ENCODE measurements around the gene HS6ST1.
"Not testable (repeated sequence)": the region's sequence is repeated elsewhere in the genome, so short reads cannot be mapped to it uniquely, and the experiment has no call there.

HS6ST1 gene

GRCh38 chr2:128321784-128322714 lies 3.4 kb upstream of the HS6ST1 start:
- DNase-seq: peak; percentile 81

- no peak for DNase-seq
These were observed 2.5 kb upstream of the HS6ST1 start for GRCh38 chr2:128320906-128321771.

GRCh38 chr2:128320192-128320905 lies 1.7 kb upstream of the HS6ST1 start:
- no peak for DNase-seq

GRCh38 chr2:128319631-128320191 lies 1.0 kb upstream of the HS6ST1 start:
- no peak for DNase-seq

- DNase-seq: not testable (repeated sequence)
These were observed 423 bp downstream of the HS6ST1 start for GRCh38 chr2:128318245-128318644.

- not testable (repeated sequence) for DNase-seq
These were observed 806 bp downstream of the HS6ST1 start for GRCh38 chr2:128317899-128318225.

- DNase-seq: no peak
These were observed 1.3 kb downstream of the HS6ST1 start for GRCh38 chr2:128317181-128317898.

GRCh38 chr2:128316777-128317180 lies 1.9 kb downstream of the HS6ST1 start:
- DNase-seq: peak; percentile 12

- DNase-seq: peak; percentile 14
These were observed 2.6 kb downstream of the HS6ST1 start for GRCh38 chr2:128315829-128316776.

- DNase-seq: no peak
These were observed 3.4 kb downstream of the HS6ST1 start for GRCh38 chr2:128315122-128315828.

GRCh38 chr2:128314348-128315121 lies 4.1 kb downstream of the HS6ST1 start:
- DNase-seq: no peak

- no peak for DNase-seq
These were observed 4.7 kb downstream of the HS6ST1 start for GRCh38 chr2:128313931-128314347.

- DNase-seq: no peak
These were observed 5.4 kb downstream of the HS6ST1 start for GRCh38 chr2:128313091-128313836.

- no peak for DNase-seq
These were observed 6.3 kb downstream of the HS6ST1 start for GRCh38 chr2:128312411-128312810.

GRCh38 chr2:128311755-128312341 lies 6.8 kb downstream of the HS6ST1 start:
- DNase-seq: no peak

- DNase-seq: no peak
These were observed 7.4 kb downstream of the HS6ST1 start for GRCh38 chr2:128311216-128311754.

- no peak for DNase-seq
These were observed 7.9 kb downstream of the HS6ST1 start for GRCh38 chr2:128310761-128311160.
